Transverse colon (tissue), 4 donors: ENCODE results near the gene LMBR1.

Experiments
- CTCF ChIP-seq, 5 experiments: fragments of 200-600 bp in 3 of 5; fragments of 450-650 bp in 2 of 5; sonication (generic) in 3 of 5; IDR thresholded peaks; 1 replicate in 2 of 5; 2 replicates in 3 of 5; pipeline ENCODE4 v1.5.1; 2016 to 2017; ENCODE audit warnings: antibody characterized with exemption in 5 of 5, inconsistent platforms in 3 of 5, mild to moderate bottlenecking in 2 of 5, moderate library complexity in 1 of 5
- POLR2A ChIP-seq: fragments of 450-650 bp; IDR thresholded peaks from one replicate; pipeline ENCODE4 v1.6.1; 2016; ENCODE audit warnings: antibody characterized with exemption, mild to moderate bottlenecking, moderate library complexity
- POLR2AphosphoS5 ChIP-seq, 3 donors: sonication (generic); formaldehyde crosslinking; IDR thresholded peaks; one replicate each; pipeline ENCODE4 v1.6.1; 2016; ENCODE audit warnings: antibody characterized with exemption in 3 of 3

- no peak for TF ChIP-seq CTCF (IDR thresholded peaks at IDR 0.05)
- no peak for TF ChIP-seq POLR2A
- TF ChIP-seq POLR2AphosphoS5 (IDR thresholded peaks at IDR 0.05) = no peak
These were observed 114.3 kb downstream of the LMBR1 start for GRCh38 chr7:156778668-156779067.
